GM18861 (cell line): ENCODE results near the gene SSU72.
"Not testable (repeated sequence)": the region's sequence is repeated elsewhere in the genome, so short reads cannot be mapped to it uniquely, and the experiment has no call there.

Experiments used
- ATAC-seq: cut with Tn5 transposase; IDR thresholded peaks from one replicate; pipeline ENCODE4 v1.9.1; 2021; ENCODE audit not compliant: unreplicated experiment

Gene SSU72

DNA sequence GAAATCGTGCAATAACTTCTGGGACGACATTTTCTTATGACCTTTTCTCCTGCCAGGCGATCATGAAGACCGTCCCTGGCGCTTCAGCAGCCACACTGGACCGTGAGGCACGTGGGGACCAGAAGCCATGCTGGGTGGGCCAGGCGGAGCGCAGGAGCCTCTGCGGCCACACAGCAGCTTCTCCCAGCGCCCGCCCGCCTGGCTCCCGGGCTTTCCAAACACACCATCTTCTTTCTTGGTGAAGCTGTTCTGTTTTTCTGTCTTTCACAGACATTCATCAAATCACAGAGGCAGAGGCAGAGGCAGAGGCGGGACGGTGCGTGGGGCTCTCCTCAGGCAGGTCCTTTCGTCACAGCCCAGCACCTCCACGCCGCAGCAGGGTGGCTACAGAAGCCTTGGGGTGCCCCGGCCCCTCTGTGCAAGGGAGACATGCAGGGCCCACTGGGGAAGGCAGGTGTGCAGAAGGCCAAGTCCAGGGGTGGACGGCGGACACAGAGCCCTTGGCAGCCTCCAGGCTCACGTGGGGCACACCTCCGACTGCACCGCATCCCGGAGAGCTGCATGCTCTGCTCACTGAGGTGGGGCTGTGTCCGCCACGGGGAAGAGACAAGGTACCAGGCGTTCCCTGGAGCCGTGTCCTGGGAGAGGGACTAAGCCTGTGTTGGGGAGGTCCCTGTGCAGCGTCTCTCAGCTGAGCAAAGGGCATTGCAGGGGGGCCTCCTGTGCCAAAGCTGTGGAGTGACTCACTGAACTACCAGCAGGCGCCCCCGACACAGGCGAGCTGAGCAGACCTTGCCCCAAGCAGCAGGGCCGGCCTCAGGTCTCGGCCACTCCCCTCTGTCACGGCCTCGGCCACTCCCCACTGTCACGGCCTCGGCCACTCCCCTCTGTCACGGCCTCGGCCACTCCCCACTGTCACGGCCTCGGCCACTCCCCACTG, 31.6 kb downstream of the SSU72 start:
- no peak for ATAC-seq

DNA sequence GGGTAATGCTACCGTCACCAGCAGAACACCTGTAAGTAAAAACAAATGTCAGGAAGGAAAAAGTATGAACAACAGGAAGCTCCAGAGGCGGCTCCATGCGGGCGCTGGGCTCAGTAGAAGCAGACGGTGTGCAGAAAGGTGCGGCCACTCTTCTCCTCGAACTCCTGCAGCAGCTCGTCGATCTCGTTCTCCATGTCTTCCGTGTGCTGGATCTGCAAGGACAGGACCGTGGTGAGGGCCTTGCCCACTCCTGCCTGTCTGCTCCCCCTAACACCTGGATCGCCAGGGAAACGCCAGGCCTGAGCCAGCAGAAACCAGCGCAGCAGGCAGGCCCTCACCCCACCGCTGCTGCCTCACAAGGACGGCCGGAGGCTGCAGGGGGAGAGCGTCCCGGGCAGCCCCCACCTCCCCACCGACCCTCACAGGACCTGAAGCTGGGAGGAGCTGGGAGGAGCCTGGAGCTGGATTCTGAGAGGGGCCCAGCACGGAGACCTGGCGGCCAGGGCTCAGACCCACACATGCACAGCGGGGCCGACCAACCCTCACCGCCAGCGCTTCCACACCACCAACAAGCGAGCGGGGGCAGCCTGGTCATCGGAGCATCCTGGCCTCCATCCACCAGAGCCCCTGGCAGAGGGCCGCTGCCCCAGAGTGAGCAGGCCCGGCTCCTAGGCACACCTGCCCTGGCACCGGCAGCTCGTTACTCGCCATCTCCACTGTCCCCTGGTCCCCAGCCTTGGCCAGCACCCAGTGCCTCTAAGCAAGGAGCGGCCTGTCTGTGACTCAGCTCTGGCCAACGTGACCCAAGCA, 32.5 kb downstream of the SSU72 start:
- no peak for ATAC-seq

DNA sequence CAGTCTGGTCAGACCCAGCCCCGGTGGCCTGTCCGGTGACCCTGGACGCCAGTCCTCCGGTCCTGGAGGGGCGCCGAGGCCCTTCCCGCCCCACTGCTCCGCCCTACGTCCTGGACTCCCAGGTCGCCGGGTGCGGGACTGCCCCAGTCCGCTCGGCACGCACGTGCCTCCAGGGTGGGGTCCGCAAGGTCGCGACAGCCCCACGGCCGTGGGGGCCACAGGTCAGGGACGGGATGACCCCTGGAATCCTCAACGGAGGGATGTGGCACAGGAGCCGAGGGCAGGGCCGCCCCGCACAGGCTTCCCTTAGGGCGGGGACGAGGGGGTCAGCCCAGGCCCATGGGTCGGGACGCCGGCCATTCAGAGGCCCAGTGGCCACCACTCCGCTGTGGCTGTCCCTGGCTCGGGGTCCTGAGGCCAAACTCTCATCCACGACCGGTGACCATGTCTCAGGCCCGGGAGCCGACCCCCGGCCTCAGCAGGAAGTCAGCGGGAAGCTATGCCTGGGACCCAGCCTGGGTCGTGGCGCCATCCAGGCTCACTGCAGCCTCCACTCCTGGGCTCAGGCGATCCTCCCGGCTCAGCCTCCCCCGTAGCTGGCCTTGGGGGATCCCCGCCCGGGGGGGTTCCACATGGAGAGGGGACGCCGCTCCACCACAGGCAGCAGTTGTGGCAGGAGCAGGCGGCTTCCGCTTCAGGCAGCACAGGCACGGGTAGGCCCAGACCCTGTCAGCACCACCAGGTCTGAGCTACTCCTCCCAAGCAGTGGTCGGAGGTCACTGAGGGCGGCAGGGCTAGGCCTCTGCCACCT, 33.6 kb downstream of the SSU72 start:
- ATAC-seq = no peak

DNA sequence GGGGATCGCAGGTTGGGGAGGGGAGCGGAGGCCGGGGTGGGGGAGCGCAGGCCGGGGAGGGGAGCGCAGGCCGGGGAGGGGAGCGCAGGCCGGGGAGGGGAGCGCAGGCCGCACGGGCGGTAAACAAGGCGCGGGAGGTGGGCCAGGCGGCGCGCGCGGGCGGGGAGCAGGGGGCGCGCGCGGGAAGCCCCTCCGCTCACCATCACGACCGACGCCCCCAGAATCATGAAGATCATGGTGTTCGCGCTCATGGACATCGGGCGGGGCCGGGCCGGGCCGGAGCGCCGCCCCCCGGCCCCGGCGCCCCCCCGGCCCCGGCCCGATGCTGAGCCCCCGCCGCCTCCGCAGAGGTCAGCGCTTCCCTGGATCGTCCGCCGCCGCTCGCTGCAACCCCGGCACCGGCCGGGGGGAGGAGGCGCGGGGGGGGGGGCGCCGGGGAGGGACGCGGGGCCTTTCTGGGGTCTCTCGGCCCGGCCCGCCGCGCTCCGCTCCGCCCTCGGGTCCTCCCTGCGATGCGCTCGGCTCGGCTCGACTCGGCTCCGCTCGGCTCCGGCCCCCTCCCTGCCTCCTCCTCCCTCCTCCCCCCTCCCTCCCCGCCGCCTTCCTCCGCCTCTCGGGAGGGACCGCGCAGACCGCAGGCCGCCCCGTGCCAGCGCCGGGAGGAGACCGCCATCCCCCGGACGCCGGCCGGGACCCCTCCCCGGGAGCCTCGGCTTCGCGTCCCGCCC, 34.4 kb downstream of the SSU72 start, which contains the start of gene TMEM240:
TSS of gene TMEM240 (minus strand) at position 535 of the 728 bp plus-strand sequence. CDS start at position 257, 278 bp downstream.
- no peak for ATAC-seq

DNA sequence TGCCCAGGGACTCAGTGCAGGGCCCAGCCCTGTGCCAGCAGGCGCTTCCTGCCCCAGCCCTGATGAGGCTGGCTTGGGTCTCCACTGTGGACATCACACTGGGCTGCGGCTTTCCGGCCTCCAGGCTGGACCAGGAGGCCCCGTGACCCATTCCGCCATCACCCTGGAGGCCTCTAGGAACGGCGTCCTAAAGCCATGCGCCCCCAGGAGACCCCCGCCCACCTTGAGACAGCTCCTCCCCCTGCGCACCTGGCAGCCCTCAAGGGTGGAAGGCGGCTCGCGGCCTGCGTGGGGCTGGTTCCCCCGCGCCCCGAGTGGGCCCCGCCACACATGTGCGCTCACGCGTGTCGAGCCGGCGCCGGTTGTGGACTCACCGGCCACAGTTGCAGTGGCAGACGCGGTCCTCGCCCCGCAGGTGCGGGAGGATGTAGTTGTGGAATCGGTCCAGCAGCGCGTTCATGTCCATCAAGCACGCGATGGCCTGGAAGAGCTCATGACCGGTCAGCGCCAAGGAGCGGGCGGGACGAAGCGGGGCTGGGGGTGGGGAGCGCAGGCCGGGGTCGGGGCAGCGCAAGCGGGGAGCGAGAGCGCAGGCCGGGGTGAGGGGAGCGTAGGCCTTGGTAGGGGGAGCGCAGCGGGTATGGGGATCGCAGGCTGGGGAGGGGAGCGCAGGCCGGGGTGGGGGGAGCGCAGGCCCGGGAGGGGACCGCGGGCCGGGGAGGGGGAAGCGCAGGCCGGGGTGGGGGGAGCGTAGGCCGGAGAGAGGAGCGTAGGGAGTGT, 35.2 kb downstream of the SSU72 start:
- no peak for ATAC-seq

DNA sequence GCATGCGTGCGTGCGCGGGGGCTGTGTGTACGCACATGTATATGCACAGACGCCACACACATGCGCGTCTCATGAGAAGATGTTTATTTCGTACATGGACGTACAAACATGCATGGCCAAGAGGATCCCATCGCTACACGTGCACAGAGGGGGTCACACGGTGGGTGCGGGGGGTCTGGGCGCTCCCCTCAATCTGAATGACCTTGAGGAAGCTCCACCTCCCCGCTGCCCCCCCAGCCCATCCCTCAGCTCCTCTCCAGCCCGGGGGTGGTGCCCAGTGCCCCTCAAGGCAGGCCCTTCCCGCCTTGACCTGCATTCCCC, 35.7 kb downstream of the SSU72 start:
- no peak for ATAC-seq

DNA sequence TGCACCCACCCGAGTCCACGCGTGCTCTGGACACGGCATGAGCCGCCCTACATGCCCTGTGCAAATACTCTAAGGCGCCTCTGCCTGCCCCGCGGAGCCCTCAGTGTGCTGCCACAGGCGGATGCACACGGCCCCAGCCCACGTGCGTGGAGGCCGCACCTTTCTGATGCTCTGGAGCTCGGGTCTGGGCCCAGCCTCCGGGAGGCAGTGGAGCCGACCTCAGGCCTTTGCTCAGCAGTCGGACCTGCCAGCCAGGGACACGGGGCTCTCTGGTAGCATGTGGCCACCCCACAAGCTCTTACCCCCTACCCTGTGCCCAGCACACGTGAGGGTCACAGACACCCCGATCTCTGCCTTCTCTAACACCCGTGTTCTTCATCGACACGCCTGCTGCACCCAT, 36.3 kb downstream of the SSU72 start:
- no peak for ATAC-seq

DNA sequence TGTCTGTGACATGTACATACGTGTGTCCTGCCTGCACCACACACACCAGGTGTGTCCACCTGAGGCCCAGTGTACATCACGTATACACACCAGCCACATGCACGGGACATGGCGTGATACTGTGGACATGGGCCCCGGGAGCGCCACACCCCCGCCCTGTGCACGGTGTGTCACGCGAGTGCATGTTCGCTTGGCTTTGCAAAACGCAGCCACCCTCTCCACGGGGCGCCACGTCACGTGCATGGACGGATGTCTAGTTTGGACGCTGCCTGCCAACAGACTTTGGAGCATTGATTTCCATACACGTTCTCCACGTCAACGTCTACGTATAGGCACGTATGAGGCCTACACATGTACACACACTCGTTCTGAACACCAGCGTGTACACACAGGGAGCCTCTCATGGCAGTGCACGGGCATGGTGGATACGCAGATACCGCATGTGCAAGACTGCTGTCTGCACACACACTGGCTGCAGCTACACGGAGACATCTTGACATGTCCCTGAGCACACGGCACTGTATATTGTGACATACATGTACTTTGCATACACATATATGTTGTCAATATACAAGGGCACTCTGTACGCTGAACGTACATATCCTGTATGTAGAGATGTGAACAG, 36.9 kb downstream of the SSU72 start:
- no peak for ATAC-seq

DNA sequence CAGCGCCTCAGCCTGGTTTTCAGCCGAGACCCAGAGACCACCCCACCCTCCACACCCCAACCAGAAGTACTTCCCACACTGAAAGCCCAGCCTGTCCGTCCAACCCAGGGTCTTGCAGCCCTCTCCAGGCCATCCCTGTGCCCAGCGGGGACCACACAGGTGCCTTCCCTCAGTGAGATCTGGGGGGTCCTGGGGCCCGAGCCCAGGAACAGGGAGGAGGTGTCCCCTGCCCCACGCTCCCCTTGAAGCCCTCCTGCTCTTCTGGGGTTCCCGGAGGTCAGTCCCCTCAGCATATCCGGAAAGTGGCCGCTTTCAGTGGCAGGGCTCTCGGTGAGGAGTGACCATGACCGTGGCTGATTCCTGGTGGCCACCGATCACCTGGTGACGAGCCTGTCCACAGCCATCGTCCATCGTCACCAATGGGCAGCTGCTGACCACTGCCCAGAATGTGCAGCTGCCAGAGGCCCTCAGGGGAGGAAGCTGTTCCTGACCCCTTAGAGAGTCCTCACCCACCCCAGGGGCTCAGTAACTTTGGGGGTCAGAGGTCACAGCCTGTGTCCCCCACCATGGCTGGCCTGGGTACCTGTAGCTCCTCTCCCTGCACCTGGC, 37.6 kb downstream of the SSU72 start:
- ATAC-seq = no peak

DNA sequence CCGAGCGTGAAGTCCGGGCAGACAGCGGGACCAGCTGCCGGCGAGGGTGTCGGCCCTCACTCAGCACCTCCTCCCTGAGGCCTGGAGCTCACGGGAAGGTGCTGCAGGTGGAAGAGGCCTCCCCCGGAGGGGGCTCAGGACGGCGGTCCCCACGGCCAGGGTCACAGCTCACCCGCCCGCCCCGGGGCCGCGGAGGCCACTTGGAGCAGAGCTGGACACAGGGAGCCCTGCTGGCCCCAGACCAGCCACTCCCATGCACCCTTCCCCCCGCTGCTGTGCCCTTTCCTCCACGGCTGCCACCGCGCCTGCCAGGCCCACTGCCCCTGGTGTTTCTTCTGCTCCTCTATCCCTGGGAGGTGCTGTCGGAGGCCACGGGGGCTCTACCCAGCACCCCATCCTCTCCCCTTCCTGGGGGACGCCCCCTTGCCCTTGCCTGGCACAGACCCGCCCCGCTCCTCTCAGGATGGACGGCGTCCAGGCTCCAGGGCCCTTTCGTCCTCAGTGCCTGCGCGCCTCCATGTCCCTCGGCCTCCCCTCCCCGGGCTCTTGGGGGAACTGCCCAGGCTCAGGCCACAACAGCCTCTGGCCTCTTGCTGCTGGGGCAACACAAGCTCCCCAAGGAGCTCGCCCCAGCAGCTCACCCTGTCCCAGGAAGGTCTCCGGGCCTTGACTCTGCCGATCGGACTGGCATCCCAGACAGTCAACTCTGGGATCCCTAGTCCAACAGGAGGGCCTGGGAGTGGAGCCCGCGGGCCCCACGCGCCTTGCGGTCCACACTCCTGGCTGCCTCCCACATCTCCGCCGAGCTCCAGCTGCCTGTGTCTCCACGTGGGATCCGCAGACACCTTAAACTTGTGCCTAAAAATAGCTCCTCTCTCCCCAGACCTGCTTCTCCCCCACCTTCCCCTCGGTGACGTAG, 38.4 kb downstream of the SSU72 start:
- no peak for ATAC-seq

DNA sequence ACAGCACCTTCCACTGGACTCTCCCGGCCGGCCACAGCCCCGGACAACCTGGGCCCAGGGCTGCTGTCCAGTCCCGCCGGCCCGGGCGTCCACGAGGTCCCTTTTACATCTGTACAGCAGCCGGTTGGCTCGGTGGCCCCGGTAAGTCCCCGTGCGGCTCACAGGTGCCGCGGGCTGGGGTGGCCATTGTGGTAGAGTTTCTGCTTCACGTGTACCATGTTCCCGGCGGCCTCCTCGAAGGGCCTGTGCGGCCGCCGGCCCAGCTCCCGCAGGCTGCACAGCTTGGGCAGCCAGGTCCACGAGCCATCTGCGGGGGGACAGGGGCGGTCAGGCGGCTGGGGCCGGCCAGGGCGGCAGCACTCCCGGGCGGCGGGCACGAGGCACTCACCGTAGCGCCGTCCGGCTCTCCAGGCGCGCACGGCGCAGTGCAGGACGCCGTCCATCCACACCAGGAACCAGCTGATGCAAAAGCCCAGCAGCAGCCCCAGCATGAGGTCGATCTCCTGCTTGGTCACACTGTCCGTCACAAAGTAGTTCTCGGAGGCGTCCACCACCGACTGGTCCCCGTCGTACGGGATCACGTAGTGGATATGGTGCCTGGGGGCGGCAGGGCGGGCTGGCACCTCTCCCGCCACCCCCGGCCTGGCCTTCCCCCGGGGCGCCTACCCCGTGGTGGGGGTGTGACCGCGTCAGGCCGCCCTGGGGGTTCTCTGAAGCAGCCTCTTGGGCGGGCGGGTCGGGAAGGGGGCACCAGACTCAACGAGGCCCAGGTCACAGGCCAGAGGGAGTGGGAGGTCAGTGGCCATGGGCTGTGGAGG, 39.3 kb downstream of the SSU72 start:
- no peak for ATAC-seq

DNA sequence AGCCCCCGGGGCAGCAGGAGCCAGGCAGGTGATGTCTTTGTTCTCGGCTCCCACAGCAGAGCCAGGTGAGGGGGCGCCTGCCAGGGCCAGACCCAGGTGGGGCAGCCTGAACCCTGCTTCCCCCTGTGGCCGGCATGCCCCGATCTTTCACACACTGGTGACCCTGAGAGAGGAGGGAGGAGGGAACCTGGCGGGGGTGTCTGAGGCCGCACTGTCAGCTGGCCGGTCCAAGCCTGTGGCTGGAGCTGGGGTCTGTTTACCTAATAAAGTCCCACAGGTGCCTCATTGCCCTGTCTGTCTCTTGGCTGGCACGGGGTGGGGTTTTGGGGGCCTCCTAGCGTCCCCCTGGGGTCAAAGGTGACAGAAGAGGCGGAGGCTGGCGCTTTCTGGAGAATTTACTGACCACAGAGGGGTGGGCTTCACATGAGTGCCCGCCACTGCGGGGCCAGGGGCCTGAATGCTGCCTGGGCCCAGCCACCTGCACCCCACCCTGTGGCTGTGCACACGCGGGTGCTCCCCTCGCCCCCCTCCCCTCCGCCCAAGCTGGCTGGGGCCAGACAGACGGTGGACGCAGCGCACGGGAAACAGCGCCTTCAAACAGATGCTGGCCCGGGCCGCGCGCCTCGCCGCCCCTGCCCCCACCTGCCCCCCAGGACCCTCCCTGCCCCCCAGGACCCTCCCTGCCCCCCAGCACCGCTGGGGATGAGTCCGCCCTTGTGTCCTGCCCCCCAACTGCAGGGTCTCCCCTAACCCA, 40.1 kb downstream of the SSU72 start:
- ATAC-seq = no peak

DNA sequence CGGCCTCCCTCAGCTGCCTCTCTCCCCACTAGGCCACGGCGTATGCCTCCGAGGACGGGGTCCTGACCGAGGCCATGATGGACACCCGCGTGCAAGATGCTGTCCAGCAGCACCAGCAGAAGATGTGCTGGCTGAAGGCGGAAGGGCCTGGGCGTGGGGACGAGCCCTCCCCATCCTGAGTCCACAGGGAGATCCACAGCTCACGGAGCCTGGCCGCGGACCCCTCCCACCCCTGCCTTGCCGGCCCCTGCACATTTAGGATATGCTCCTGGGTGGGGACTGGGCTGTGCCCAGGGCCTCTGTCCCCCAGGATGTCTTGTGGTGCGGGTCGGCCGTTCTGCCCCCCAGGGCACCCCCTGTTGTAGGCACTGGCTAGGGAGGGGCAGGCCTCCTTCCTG, 40.8 kb downstream of the SSU72 start:
- not testable (repeated sequence) for ATAC-seq

DNA sequence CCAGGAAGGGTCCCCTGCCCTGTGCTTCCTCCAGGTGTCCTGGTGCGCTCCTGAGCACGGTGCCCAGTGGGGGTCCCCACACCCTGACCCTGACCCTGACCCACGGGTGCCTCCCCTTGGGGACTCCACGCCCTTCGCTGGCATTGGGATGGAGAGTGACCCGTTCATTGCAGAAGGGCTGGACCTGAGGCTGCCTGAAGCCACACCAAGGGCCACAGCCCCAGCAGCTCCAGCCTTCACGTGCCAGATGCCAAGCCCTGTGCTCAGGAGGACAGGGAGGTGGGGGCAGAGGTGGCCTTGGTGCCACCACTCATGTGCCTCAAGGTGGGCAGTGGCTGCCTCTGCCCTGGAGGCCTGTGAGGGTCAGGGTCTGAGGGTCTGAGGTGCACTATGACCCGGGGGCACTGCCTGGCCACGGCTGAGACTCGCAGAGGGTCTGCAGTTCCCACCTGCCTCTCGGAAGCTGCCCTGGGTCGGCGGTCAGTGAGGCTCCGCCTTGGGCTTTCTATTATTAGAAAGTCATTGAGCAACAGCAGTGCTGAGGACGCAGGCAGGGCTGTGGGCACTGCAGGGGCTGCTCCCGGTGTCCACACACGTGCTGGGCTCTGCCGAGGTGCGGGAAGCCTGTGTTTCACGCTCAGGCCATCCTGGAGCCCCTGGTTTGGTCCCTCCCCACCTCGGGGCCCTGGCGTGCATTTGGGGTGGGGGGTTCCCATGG, 41.3 kb downstream of the SSU72 start:
- not testable (repeated sequence) for ATAC-seq

DNA sequence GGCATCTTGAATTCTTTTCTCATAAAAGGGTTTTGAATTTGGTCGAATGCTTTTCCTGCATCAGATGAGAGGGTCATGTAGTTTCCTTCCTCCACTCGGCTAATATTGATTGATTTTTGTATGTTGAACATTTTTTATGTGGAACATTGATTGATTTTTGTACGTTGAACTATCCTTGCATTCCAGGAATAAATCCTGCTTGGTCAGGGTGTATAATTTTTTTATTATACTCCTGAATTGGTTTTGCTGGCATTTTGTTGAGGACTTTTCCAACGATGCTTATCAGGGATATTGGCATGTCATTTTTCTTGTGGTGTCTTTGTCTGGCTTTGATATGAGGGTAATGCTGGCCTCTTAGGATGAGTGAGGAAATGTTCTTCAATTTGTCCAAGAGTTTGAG, 42.7 kb downstream of the SSU72 start:
- ATAC-seq = no peak

DNA sequence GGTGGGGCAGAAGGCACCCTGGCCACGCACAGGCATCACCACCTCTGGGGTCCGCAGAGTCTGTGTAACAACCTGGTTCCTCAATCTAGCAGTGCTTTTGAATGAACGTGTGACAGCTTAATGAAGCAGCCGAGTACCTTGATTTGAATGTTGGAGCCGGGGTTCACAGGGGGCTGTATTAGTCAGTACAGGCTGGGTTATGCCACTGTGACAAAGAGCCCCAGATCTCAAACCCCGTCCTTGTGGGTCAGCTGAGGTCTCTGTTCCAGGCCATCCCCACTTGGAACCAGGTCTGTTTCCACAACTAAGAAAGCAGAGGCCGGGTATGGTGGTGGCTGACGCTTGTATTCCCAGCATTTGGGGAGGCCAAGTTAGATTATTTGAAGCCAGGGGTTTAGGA, 44.7 kb downstream of the SSU72 start:
- ATAC-seq = no peak
